ENCODE data around the gene CGAS.

CGAS gene

GRCh38 chr6:73421534-73421933, 30.6 kb downstream of the CGAS start:
- Histone ChIP-seq H3K79me2 (ENCODE audit: low read length) (no peaks in the 10 kb centered on the region), H3K27ac (ENCODE audit: low read length) (no peak overlapping the region), H3K27me3 (ENCODE audit: low read depth, low read length) (no peaks in the 10 kb centered on the region), H3K4me1 (ENCODE audit: low read length) (no peaks in the 10 kb centered on the region), H3K9ac (ENCODE audit: low read length) (no peak overlapping the region), H3K36me3 (replicated peaks; ENCODE audit: low read depth, low read length) (no peaks in the 10 kb centered on the region), H3K4me2 (ENCODE audit: low read length) (no peak overlapping the region), H3K4me3 (ENCODE audit: low read length) (no peak overlapping the region), H4K20me1 (ENCODE audit: insufficient read depth, low read length) (no peaks in the 10 kb centered on the region), H3K9me3 (ENCODE audit: insufficient read depth, low read length) (no peaks in the 10 kb centered on the region), H2AFZ (ENCODE audit: low read depth, low read length) (no peak overlapping the region)
- no peak for TF ChIP-seq EZH2phosphoT487 (IDR thresholded peaks at IDR 0.05; ENCODE audit: low read depth)
- TF ChIP-seq CTCF (IDR thresholded peaks at IDR 0.05; ENCODE audit: low read depth, low read length): no peak

GRCh38 chr6:73418081-73418741, 33.9 kb downstream of the CGAS start:
- Histone ChIP-seq H3K9ac (ENCODE audit: low read length) (no peak overlapping the region), H3K36me3 (replicated peaks; ENCODE audit: low read depth, low read length) (no peaks in the 10 kb centered on the region)

GRCh38 chr6:73413102-73413501, 39.0 kb downstream of the CGAS start:
- Histone ChIP-seq H3K4me2 (ENCODE audit: low read length) (no peak overlapping the region), H3K27ac (ENCODE audit: low read length) (no peak overlapping the region), H3K9me3 (ENCODE audit: insufficient read depth, low read length) (no peaks in the 10 kb centered on the region), H4K20me1 (ENCODE audit: insufficient read depth, low read length) (no peaks in the 10 kb centered on the region), H3K4me3 (ENCODE audit: low read length) (no peak overlapping the region), H3K27me3 (ENCODE audit: low read depth, low read length) (no peaks in the 10 kb centered on the region), H2AFZ (ENCODE audit: low read depth, low read length) (no peak overlapping the region), H3K36me3 (replicated peaks; ENCODE audit: low read depth, low read length) (no peaks in the 10 kb centered on the region), H3K4me1 (ENCODE audit: low read length) (peaks cover 8% of the 10 kb centered on the region), H3K9ac (ENCODE audit: low read length) (no peak overlapping the region), H3K79me2 (ENCODE audit: low read length) (no peaks in the 10 kb centered on the region)
- TF ChIP-seq CTCF (IDR thresholded peaks at IDR 0.05; ENCODE audit: low read depth, low read length) (no peak), EZH2phosphoT487 (IDR thresholded peaks at IDR 0.05; ENCODE audit: low read depth) (no peak)

More at GRCh38 chr6:73418081-73418741, 33.9 kb downstream of the CGAS start:
- H3K4me3 ChIP-seq (ENCODE audit: low read length): no peak overlapping the region
- H2AFZ ChIP-seq (ENCODE audit: low read depth, low read length): peak overlapping the region; percentile 23; the same call in 1 of the 2 replicates
- TF ChIP-seq CTCF (IDR thresholded peaks at IDR 0.05; ENCODE audit: low read depth, low read length): no peak
- no peak for TF ChIP-seq EZH2phosphoT487 (IDR thresholded peaks at IDR 0.05; ENCODE audit: low read depth)
- no peaks in the 10 kb centered on the region for H3K4me1 ChIP-seq (ENCODE audit: low read length)
- H3K27ac ChIP-seq (ENCODE audit: low read length): no peak overlapping the region
- no peak overlapping the region for H3K4me2 ChIP-seq (ENCODE audit: low read length)
- H4K20me1 ChIP-seq (ENCODE audit: insufficient read depth, low read length): no peaks in the 10 kb centered on the region
- H3K27me3 ChIP-seq (ENCODE audit: low read depth, low read length): no peaks in the 10 kb centered on the region
- H3K9me3 ChIP-seq (ENCODE audit: insufficient read depth, low read length): no peaks in the 10 kb centered on the region
- H3K79me2 ChIP-seq (ENCODE audit: low read length): no peaks in the 10 kb centered on the region

- H3K4me1 ChIP-seq (ENCODE audit: low read length): peaks cover 8% of the 10 kb centered on the region
- H3K27me3 ChIP-seq (ENCODE audit: low read depth, low read length): 0 out of 2 replicates have a peak, but pooled peaks cover 8% of the 10 kb centered on the region
- no peaks in the 10 kb centered on the region for H4K20me1 ChIP-seq (ENCODE audit: insufficient read depth, low read length)
- H3K4me3 ChIP-seq (ENCODE audit: low read length): no peak overlapping the region
- no peak overlapping the region for H2AFZ ChIP-seq (ENCODE audit: low read depth, low read length)
- no peaks in the 10 kb centered on the region for H3K79me2 ChIP-seq (ENCODE audit: low read length)
- H3K9ac ChIP-seq (ENCODE audit: low read length): no peak overlapping the region
- TF ChIP-seq EZH2phosphoT487 (IDR thresholded peaks at IDR 0.05; ENCODE audit: low read depth): no peak
- TF ChIP-seq CTCF (IDR thresholded peaks at IDR 0.05; ENCODE audit: low read depth, low read length): no peak
- H3K27ac ChIP-seq (ENCODE audit: low read length): no peak overlapping the region
- H3K9me3 ChIP-seq (ENCODE audit: insufficient read depth, low read length): no peaks in the 10 kb centered on the region
- no peak overlapping the region for H3K4me2 ChIP-seq (ENCODE audit: low read length)
- H3K36me3 ChIP-seq (replicated peaks; ENCODE audit: low read depth, low read length): no peaks in the 10 kb centered on the region
Measured at GRCh38 chr6:73409395-73409794, 42.7 kb downstream of the CGAS start.
